ENCODE measurements around the gene KCND2.
A peak's percentile ranks its signal among the peaks of the same experiment; 100 is the strongest.

The KCND2 gene

GRCh38 chr7:120395526-120396019, 122.6 kb downstream of the KCND2 start:
- no peak for TF ChIP-seq CTCF (IDR thresholded peaks at IDR 0.05; ENCODE audit: unreplicated experiment in 3 of 3)
- Mint-ChIP-seq H3K4me3 (no peak overlapping the region), H3K9me3 (peaks cover 2% of the 10 kb centered on the region), H3K27ac (no peak overlapping the region), H3K27me3 (ENCODE audit: low read depth) (peaks cover 3% of the 10 kb centered on the region), H3K36me3 (ENCODE audit: low read depth) (no peaks in the 10 kb centered on the region), H3K4me1 (no peaks in the 10 kb centered on the region)

- Mint-ChIP-seq H3K36me3 (ENCODE audit: low read depth) (no peaks in the 10 kb centered on the region), H3K4me3 (no peak overlapping the region), H3K27ac (no peak overlapping the region)
Measured at GRCh38 chr7:120398284-120399000, 125.5 kb downstream of the KCND2 start.

GRCh38 chr7:120400806-120401455, 128.0 kb downstream of the KCND2 start:
- Mint-ChIP-seq H3K36me3 (ENCODE audit: low read depth) (no peaks in the 10 kb centered on the region), H3K27ac (no peak overlapping the region), H3K9me3 (no peaks in the 10 kb centered on the region), H3K27me3 (ENCODE audit: low read depth) (no peaks in the 10 kb centered on the region), H3K4me3 (no peak overlapping the region), H3K4me1 (no peaks in the 10 kb centered on the region)
- TF ChIP-seq CTCF (IDR thresholded peaks at IDR 0.05; ENCODE audit: unreplicated experiment in 3 of 3): no peak

More at GRCh38 chr7:120398284-120399000, 125.5 kb downstream of the KCND2 start:
- no peaks in the 10 kb centered on the region for H3K27me3 Mint-ChIP-seq (ENCODE audit: low read depth)
- no peaks in the 10 kb centered on the region for H3K4me1 Mint-ChIP-seq
- H3K9me3 Mint-ChIP-seq: no peaks in the 10 kb centered on the region
- TF ChIP-seq CTCF (IDR thresholded peaks at IDR 0.05; ENCODE audit: unreplicated experiment in 3 of 3): no peak

GRCh38 chr7:120402079-120402767, 129.2 kb downstream of the KCND2 start:
- no peaks in the 10 kb centered on the region for H3K4me1 Mint-ChIP-seq
- H3K27ac Mint-ChIP-seq: peak overlapping the region in 1 of 3 experiments; percentile 65

GRCh38 chr7:120402801-120403200, 129.8 kb downstream of the KCND2 start:
- Mint-ChIP-seq H3K36me3 (ENCODE audit: low read depth) (no peaks in the 10 kb centered on the region), H3K4me3 (no peak overlapping the region), H3K4me1 (no peaks in the 10 kb centered on the region), H3K9me3 (no peaks in the 10 kb centered on the region), H3K27me3 (ENCODE audit: low read depth) (no peaks in the 10 kb centered on the region), H3K27ac (no peak overlapping the region)
- no peak for TF ChIP-seq CTCF (IDR thresholded peaks at IDR 0.05; ENCODE audit: unreplicated experiment in 3 of 3)

More at GRCh38 chr7:120402079-120402767, 129.2 kb downstream of the KCND2 start:
- no peaks in the 10 kb centered on the region for H3K27me3 Mint-ChIP-seq (ENCODE audit: low read depth)
- H3K4me3 Mint-ChIP-seq: no peak overlapping the region
- TF ChIP-seq CTCF (IDR thresholded peaks at IDR 0.05; ENCODE audit: unreplicated experiment in 3 of 3): no peak
- no peaks in the 10 kb centered on the region for H3K36me3 Mint-ChIP-seq (ENCODE audit: low read depth)
- no peaks in the 10 kb centered on the region for H3K9me3 Mint-ChIP-seq

Measured in nephron (organoid).